ENCODE measurements around the gene PFDN6. TPM values are rescaled to one million over a fixed set of nuclear protein-coding genes. Genes with fewer than 3 reads are reported as not detected.

Gene PFDN6
- total and polyA plus RNA-seq, 2 of the 13 experiments (the other 11 are each of a cell fraction or from before 2014, with no cell fraction given), result 75.5 to 87.0 TPM

DNA sequence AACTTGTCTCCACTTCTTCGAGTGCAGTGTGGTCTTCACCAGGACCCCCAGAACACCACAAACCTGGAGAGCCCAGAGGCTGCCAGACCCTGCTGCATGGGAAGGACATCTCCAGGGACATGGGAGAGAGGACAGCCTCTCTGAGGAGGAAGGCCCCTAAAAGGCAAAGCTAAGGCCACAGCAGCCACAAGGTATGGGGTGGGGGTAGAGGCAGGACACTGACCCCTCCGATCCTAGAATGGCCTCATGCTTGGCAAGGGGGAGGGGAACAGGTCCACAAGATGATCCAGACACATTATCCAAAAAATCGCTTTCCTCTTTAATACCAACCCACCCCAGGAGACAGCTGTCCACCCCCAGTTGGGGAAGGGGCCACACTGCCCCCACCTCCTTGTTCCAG is 10.6 kb upstream of the PFDN6 start (continued):
- no peak for TF ChIP-seq ZNF543 (CRISPR knock-in tag; IDR thresholded peaks at IDR 0.05)
- no peak for TF ChIP-seq ATM (IDR thresholded peaks at IDR 0.05; ENCODE audit: borderline replicate concordance)
- no peak for TF ChIP-seq ASH2L (IDR thresholded peaks at IDR 0.05; ENCODE audit: insufficient read length, low read depth, low read length)
- TF ChIP-seq ZFP1 (CRISPR knock-in tag; IDR thresholded peaks at IDR 0.05), result no peak
- no peak for TF ChIP-seq EHMT2 (IDR thresholded peaks at IDR 0.05; ENCODE audit: borderline replicate concordance, low read depth, low read length)
- TF ChIP-seq ZNF329 (CRISPR knock-in tag; IDR thresholded peaks at IDR 0.05; ENCODE audit: low read depth), result no peak
- TF ChIP-seq RARG (CRISPR knock-in tag; IDR thresholded peaks at IDR 0.05; ENCODE audit: low read depth), result no peak
- no peak for TF ChIP-seq ATF7 (IDR thresholded peaks at IDR 0.05)
- TF ChIP-seq ATF7 (CRISPR knock-in tag; IDR thresholded peaks at IDR 0.05), result no peak
- no peak for TF ChIP-seq ZNF720 (CRISPR knock-in tag; IDR thresholded peaks at IDR 0.05)

DNA sequence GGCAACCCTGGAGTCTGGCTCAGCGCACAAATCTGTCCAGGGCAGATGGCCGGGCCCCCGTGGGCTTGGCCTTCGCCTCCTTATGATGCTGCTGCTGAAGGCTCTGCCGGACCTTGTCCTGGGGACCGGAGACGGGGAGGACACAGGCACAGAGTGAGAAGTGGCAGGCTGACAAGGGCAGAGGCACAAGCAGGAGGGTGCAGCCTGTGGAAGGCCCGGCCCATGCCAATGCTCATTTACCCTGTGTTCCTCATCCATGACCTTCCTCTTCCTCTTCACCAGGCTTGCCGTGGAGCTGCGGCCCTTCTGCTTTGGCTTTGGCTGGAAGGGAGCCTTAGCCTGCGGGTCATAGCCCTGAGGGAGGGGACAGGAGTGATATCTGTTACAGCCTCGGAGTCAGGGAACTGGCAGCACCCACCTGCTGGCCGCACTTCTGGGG is 10.1 kb upstream of the PFDN6 start:
- no peak overlapping the region for H3K27ac ChIP-seq (ENCODE audit: extremely low read length, insufficient read depth, low read length)

More for the DNA sequence above, 10.1 kb upstream of the PFDN6 start:
- H3K4me2 ChIP-seq (ENCODE audit: low read depth, low read length), result no peak overlapping the region
- ChIA-PET POLR2A (interaction anchor here (1.0 to 3.5 kb wide), 4 partner anchors 18 to 30 kb away, joined by 3 to 17 read pairs (median 8); partner anchors contain the start of gene RGL2), CTCF (ENCODE audit: low intra/inter-chr PET ratio, low total read pairs) (interaction anchor here (0.9 to 3.2 kb wide), 6 partner anchors 8 to 146 kb away, joined by 3 to 52 read pairs (median 10); partner anchors contain the start of genes RGL2 and VPS52)
- peaks cover 16 to 62% of the 10 kb centered on the region in 2 experiments for H3K36me3 ChIP-seq (replicated peaks in 1 of 2; ENCODE audit: control insufficient read depth in 1 of 2, insufficient read depth in 2 of 2, low read length in 2 of 2)
- peaks cover 19% of the 10 kb centered on the region for H4K20me1 ChIP-seq (ENCODE audit: insufficient read depth, low read length)
- H3K9me3 ChIP-seq (ENCODE audit: low read length), result no peaks in the 10 kb centered on the region
- DNase-seq (ENCODE audit: low spot score) (no peak), ATAC-seq (peak; percentile 0; the same call in 1 of the 3 replicates), FAIRE-seq (no peak)
- peaks cover 15% of the 10 kb centered on the region for H3K4me1 ChIP-seq (ENCODE audit: insufficient read depth, low read length)
- H2AFZ ChIP-seq (ENCODE audit: low read length), result no peak overlapping the region
- no TSS peak for BruUV-seq (replicated peaks)
- H3K79me2 ChIP-seq (ENCODE audit: insufficient read depth, low read length), result peaks cover 12% of the 10 kb centered on the region
- intact Hi-C loops (cut with micrococcal nuclease; ENCODE audit: unreplicated experiment), result no loop called here
- H3K27me3 ChIP-seq (ENCODE audit: control insufficient read depth in 1 of 2, insufficient read depth in 2 of 2, low read length in 2 of 2), result no peaks in the 10 kb centered on the region
- no peak overlapping the region for H3K4me3 ChIP-seq (replicated peaks in 1 of 3; ENCODE audit: insufficient read depth in 1 of 3, low read depth in 2 of 3, low read length in 3 of 3)
- no peak overlapping the region for H3K9ac ChIP-seq (ENCODE audit: insufficient read depth, low read depth, low read length)
- 95% methylated on average over 13 of the region's 13 CpGs for WGBS (ENCODE audit: low lambda C conversion rate)
- in situ Hi-C loops (cut with HindIII; ENCODE audit: extremely low pct_ligation_motif_present, low pct_unique_long_range_greater_than_20kb), result loop anchor here (25.0 kb wide), 1 partner anchor 133 kb away; the partner anchor contains the start of genes CUTA, PHF1 and SYNGAP1
- peak; percentile 65 for TF ChIP-seq AGO2 (optimal IDR thresholded peaks at IDR 0.05; ENCODE audit: low read depth, low read length)
- TF ChIP-seq, protein P1, sequence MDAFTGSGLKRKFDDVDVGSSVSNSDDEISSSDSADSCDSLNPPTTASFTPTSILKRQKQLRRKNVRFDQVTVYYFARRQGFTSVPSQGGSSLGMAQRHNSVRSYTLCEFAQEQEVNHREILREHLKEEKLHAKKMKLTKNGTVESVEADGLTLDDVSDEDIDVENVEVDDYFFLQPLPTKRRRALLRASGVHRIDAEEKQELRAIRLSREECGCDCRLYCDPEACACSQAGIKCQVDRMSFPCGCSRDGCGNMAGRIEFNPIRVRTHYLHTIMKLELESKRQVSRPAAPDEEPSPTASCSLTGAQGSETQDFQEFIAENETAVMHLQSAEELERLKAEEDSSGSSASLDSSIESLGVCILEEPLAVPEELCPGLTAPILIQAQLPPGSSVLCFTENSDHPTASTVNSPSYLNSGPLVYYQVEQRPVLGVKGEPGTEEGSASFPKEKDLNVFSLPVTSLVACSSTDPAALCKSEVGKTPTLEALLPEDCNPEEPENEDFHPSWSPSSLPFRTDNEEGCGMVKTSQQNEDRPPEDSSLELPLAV (CRISPR knock-in tag; conservative IDR thresholded peaks at IDR 0.05; ENCODE audit: low read depth), result no peak
